Measurements from ENCODE around the gene DDX19B.

- TF ChIP-seq CTCF (IDR thresholded peaks at IDR 0.05) (no peak), POLR2A (IDR thresholded peaks at IDR 0.05) (no peak), EP300 (IDR thresholded peaks at IDR 0.05) (no peak)
Observed at GRCh38 chr16:70380248-70380918, 81.4 kb downstream of the DDX19B start.

Measured in ovary (tissue), 3 donors.